Activated CD8-positive, alpha-beta memory T cell treated with anti-CD3 and anti-CD28 coated beads, Interleukin-2, amount 50 U/mL, for 48 hours (primary cell): Measurements from ENCODE around the gene DDIAS.
"Not testable (repeated sequence)": the region's sequence is repeated elsewhere in the genome, so short reads cannot be mapped to it uniquely, and the experiment has no call there.

Experiments
- DNase-seq: peaks from one replicate; pipeline ENCODE4 v3.0.0-alpha.2; 2020

DDIAS gene

GRCh38 chr11:82901165-82901921 is at the start of gene DDIAS:
TSS of gene DDIAS (plus strand) at chr11:82901736. CDS start at chr11:82914739, 13,003 bp downstream.
- peak; percentile 91 for DNase-seq

GRCh38 chr11:82854242-82854641 is 47.3 kb upstream of the DDIAS start:
- DNase-seq, result no peak

- DNase-seq, result not testable (repeated sequence)
These were observed 46.6 kb upstream of the DDIAS start for GRCh38 chr11:82854916-82855315.

- DNase-seq, result no peak
These were observed 45.9 kb upstream of the DDIAS start for GRCh38 chr11:82855616-82856015.

- DNase-seq, result no peak
These were observed 44.4 kb upstream of the DDIAS start for GRCh38 chr11:82857145-82857544.

GRCh38 chr11:82858133-82858532 is 43.4 kb upstream of the DDIAS start:
- no peak for DNase-seq

- DNase-seq, result no peak
These were observed 42.9 kb upstream of the DDIAS start for GRCh38 chr11:82858556-82859091.

GRCh38 chr11:82859750-82860149 is 41.8 kb upstream of the DDIAS start:
- DNase-seq, result no peak

GRCh38 chr11:82862379-82862778 is 39.2 kb upstream of the DDIAS start:
- DNase-seq, result no peak

- DNase-seq, result no peak
These were observed 38.3 kb upstream of the DDIAS start for GRCh38 chr11:82863209-82863608.

- no peak for DNase-seq
These were observed 37.3 kb upstream of the DDIAS start for GRCh38 chr11:82864268-82864667.

GRCh38 chr11:82865841-82866240 is 35.7 kb upstream of the DDIAS start:
- no peak for DNase-seq

- DNase-seq, result peak; percentile 87
These were observed 33.9 kb upstream of the DDIAS start for GRCh38 chr11:82867495-82868082.

- no peak for DNase-seq
These were observed 31.9 kb upstream of the DDIAS start for GRCh38 chr11:82869657-82870056.

GRCh38 chr11:82871646-82872045 is 29.9 kb upstream of the DDIAS start:
- DNase-seq, result no peak

GRCh38 chr11:82872377-82873150 is 29.0 kb upstream of the DDIAS start:
- DNase-seq, result no peak

GRCh38 chr11:82873919-82874333 is 27.6 kb upstream of the DDIAS start:
- DNase-seq, result no peak

- DNase-seq, result no peak
These were observed 26.7 kb upstream of the DDIAS start for GRCh38 chr11:82874646-82875523.

- DNase-seq, result no peak
These were observed 17.7 kb upstream of the DDIAS start for GRCh38 chr11:82883853-82884252.

GRCh38 chr11:82889133-82890001 is 12.2 kb upstream of the DDIAS start:
- DNase-seq, result no peak

GRCh38 chr11:82890002-82890341 is 11.6 kb upstream of the DDIAS start:
- DNase-seq, result no peak

GRCh38 chr11:82890936-82891335 is 10.6 kb upstream of the DDIAS start:
- no peak for DNase-seq
